Superior temporal gyrus (tissue), 1 donor: Measurements from ENCODE around the gene ARHGAP25.
A peak's percentile ranks its signal among the peaks of the same experiment; 100 is the strongest.

ENCODE experiments used
- DNase-seq: peaks from one replicate; pipeline ENCODE4 v3.0.0-alpha.2; 2016; ENCODE audit errors: extremely low spot score

The ARHGAP25 gene

GRCh38 chr2:68829749-68830148 lies 95.1 kb downstream of the ARHGAP25 start:
- peak; percentile 38 for DNase-seq

GRCh38 chr2:68831686-68832232 lies 97.1 kb downstream of the ARHGAP25 start:
- DNase-seq, result no peak

GRCh38 chr2:68832233-68832869 lies 97.7 kb downstream of the ARHGAP25 start:
- peak; percentile 53 for DNase-seq

- no peak for DNase-seq
These were observed 98.6 kb downstream of the ARHGAP25 start for GRCh38 chr2:68833162-68833561.

- DNase-seq, result no peak
These were observed 100.2 kb downstream of the ARHGAP25 start for GRCh38 chr2:68834737-68835376.

GRCh38 chr2:68835621-68836020 lies 101.0 kb downstream of the ARHGAP25 start:
- no peak for DNase-seq

- DNase-seq, result peak; percentile 21
These were observed 102.7 kb downstream of the ARHGAP25 start for GRCh38 chr2:68837164-68837860.

GRCh38 chr2:68837861-68838341 lies 103.3 kb downstream of the ARHGAP25 start:
- no peak for DNase-seq

- DNase-seq, result no peak
These were observed 104.0 kb downstream of the ARHGAP25 start for GRCh38 chr2:68838641-68839040.

GRCh38 chr2:68839260-68839833 lies 104.7 kb downstream of the ARHGAP25 start:
- no peak for DNase-seq

GRCh38 chr2:68845043-68845442 lies 110.4 kb downstream of the ARHGAP25 start:
- no peak for DNase-seq

GRCh38 chr2:68846091-68846490 lies 111.5 kb downstream of the ARHGAP25 start:
- DNase-seq, result no peak

GRCh38 chr2:68847751-68848150 lies 113.1 kb downstream of the ARHGAP25 start:
- no peak for DNase-seq

GRCh38 chr2:68849579-68850030 lies 115.0 kb downstream of the ARHGAP25 start:
- DNase-seq, result no peak

GRCh38 chr2:68850524-68850923 lies 115.9 kb downstream of the ARHGAP25 start:
- no peak for DNase-seq

- DNase-seq, result no peak
These were observed 118.4 kb downstream of the ARHGAP25 start for GRCh38 chr2:68853035-68853434.

GRCh38 chr2:68853915-68854314 lies 119.3 kb downstream of the ARHGAP25 start:
- no peak for DNase-seq

GRCh38 chr2:68854476-68854875 lies 119.9 kb downstream of the ARHGAP25 start:
- no peak for DNase-seq

GRCh38 chr2:68855550-68855949 lies 120.9 kb downstream of the ARHGAP25 start:
- DNase-seq, result no peak

GRCh38 chr2:68857202-68857845 lies 122.7 kb downstream of the ARHGAP25 start:
- DNase-seq, result no peak

- no peak for DNase-seq
These were observed 123.3 kb downstream of the ARHGAP25 start for GRCh38 chr2:68857855-68858456.
